ENCODE measurements around the gene RHEB.

The RHEB gene

GRCh38 chr7:151470711-151471110 is 49.0 kb downstream of the RHEB start:
- no peak for DNase-seq (ENCODE audit: low read depth)

- no peak for DNase-seq (ENCODE audit: low read depth)
These were observed 50.4 kb downstream of the RHEB start for GRCh38 chr7:151469281-151469680.

- DNase-seq (ENCODE audit: low read depth): no peak
These were observed 51.3 kb downstream of the RHEB start for GRCh38 chr7:151468217-151469018.

GRCh38 chr7:151465169-151465568 is 54.5 kb downstream of the RHEB start:
- DNase-seq (ENCODE audit: low read depth): no peak

GRCh38 chr7:151462306-151462779 is 57.4 kb downstream of the RHEB start:
- DNase-seq (ENCODE audit: low read depth): no peak

GRCh38 chr7:151461942-151462230 is 57.8 kb downstream of the RHEB start:
- no peak for DNase-seq (ENCODE audit: low read depth)

GRCh38 chr7:151461096-151461941 is 58.4 kb downstream of the RHEB start:
- DNase-seq (ENCODE audit: low read depth): no peak

- no peak for DNase-seq (ENCODE audit: low read depth)
These were observed 59.2 kb downstream of the RHEB start for GRCh38 chr7:151460474-151460855.

GRCh38 chr7:151459726-151460473 is 59.8 kb downstream of the RHEB start:
- DNase-seq (ENCODE audit: low read depth): peak; percentile 85

GRCh38 chr7:151457534-151457933 is 62.2 kb downstream of the RHEB start:
- no peak for DNase-seq (ENCODE audit: low read depth)

- DNase-seq (ENCODE audit: low read depth): no peak
These were observed 62.9 kb downstream of the RHEB start for GRCh38 chr7:151456782-151457181.

- no peak for DNase-seq (ENCODE audit: low read depth)
These were observed 63.4 kb downstream of the RHEB start for GRCh38 chr7:151456276-151456675.

- DNase-seq (ENCODE audit: low read depth): no peak
These were observed 64.0 kb downstream of the RHEB start for GRCh38 chr7:151455690-151456089.

GRCh38 chr7:151454932-151455530 is 64.7 kb downstream of the RHEB start:
- no peak for DNase-seq (ENCODE audit: low read depth)

- DNase-seq (ENCODE audit: low read depth): no peak
These were observed 65.4 kb downstream of the RHEB start for GRCh38 chr7:151454305-151454704.

- no peak for DNase-seq (ENCODE audit: low read depth)
These were observed 66.3 kb downstream of the RHEB start for GRCh38 chr7:151453326-151453791.

- DNase-seq (ENCODE audit: low read depth): no peak
These were observed 66.9 kb downstream of the RHEB start for GRCh38 chr7:151452680-151453325.

GRCh38 chr7:151451626-151452571 is 67.8 kb downstream of the RHEB start:
- no peak for DNase-seq (ENCODE audit: low read depth)

GRCh38 chr7:151451156-151451555 is 68.5 kb downstream of the RHEB start:
- DNase-seq (ENCODE audit: low read depth): no peak

- DNase-seq (ENCODE audit: low read depth): no peak
These were observed 69.7 kb downstream of the RHEB start for GRCh38 chr7:151449990-151450389.
